ENCODE data around the gene KRT10.

The KRT10 gene

DNA sequence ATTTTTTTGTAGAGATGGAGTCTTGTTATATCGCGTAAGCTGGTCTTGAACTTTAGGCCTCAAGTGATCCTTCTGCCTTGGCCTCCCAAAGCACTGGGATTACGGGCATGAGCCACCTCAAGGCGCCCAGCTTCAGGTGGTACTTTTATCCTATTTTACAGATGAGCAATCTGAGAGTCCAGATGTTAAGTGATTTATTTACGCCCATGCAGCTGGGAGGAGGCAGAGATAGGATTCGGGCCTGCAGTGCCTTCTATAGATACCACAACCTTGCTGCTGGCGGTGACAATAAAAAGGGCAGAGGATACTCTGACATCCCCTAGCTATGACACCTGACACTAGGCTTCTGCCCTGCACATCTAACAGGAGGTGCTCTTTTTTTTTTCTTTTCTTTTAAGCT, 48.9 kb upstream of the KRT10 start:
- TF ChIP-seq KLF1 (tag by site-specific recombination; IDR thresholded peaks at IDR 0.05) (no peak), ZNF501 (tag by site-specific recombination; IDR thresholded peaks at IDR 0.05) (no peak), ZNF274 (IDR thresholded peaks at IDR 0.05; ENCODE audit: low read length) (no peak), ZNF274 (tag by site-specific recombination; IDR thresholded peaks at IDR 0.05; ENCODE audit: borderline replicate concordance) (no peak), ZNF777 (tag by site-specific recombination; IDR thresholded peaks at IDR 0.05; ENCODE audit: borderline replicate concordance) (no peak), ZBTB21 (tag by site-specific recombination; IDR thresholded peaks at IDR 0.05) (no peak), ZNF677 (tag by site-specific recombination; IDR thresholded peaks at IDR 0.05) (no peak)
- TF ChIP-seq, protein P1, sequence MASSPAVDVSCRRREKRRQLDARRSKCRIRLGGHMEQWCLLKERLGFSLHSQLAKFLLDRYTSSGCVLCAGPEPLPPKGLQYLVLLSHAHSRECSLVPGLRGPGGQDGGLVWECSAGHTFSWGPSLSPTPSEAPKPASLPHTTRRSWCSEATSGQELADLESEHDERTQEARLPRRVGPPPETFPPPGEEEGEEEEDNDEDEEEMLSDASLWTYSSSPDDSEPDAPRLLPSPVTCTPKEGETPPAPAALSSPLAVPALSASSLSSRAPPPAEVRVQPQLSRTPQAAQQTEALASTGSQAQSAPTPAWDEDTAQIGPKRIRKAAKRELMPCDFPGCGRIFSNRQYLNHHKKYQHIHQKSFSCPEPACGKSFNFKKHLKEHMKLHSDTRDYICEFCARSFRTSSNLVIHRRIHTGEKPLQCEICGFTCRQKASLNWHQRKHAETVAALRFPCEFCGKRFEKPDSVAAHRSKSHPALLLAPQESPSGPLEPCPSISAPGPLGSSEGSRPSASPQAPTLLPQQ (tag by site-specific recombination; IDR thresholded peaks at IDR 0.05), result no peak
- TF ChIP-seq, protein P2, sequence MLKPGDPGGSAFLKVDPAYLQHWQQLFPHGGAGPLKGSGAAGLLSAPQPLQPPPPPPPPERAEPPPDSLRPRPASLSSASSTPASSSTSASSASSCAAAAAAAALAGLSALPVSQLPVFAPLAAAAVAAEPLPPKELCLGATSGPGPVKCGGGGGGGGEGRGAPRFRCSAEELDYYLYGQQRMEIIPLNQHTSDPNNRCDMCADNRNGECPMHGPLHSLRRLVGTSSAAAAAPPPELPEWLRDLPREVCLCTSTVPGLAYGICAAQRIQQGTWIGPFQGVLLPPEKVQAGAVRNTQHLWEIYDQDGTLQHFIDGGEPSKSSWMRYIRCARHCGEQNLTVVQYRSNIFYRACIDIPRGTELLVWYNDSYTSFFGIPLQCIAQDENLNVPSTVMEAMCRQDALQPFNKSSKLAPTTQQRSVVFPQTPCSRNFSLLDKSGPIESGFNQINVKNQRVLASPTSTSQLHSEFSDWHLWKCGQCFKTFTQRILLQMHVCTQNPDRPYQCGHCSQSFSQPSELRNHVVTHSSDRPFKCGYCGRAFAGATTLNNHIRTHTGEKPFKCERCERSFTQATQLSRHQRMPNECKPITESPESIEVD (tag by site-specific recombination; IDR thresholded peaks at IDR 0.05), result no peak
- TF ChIP-seq, protein P3, sequence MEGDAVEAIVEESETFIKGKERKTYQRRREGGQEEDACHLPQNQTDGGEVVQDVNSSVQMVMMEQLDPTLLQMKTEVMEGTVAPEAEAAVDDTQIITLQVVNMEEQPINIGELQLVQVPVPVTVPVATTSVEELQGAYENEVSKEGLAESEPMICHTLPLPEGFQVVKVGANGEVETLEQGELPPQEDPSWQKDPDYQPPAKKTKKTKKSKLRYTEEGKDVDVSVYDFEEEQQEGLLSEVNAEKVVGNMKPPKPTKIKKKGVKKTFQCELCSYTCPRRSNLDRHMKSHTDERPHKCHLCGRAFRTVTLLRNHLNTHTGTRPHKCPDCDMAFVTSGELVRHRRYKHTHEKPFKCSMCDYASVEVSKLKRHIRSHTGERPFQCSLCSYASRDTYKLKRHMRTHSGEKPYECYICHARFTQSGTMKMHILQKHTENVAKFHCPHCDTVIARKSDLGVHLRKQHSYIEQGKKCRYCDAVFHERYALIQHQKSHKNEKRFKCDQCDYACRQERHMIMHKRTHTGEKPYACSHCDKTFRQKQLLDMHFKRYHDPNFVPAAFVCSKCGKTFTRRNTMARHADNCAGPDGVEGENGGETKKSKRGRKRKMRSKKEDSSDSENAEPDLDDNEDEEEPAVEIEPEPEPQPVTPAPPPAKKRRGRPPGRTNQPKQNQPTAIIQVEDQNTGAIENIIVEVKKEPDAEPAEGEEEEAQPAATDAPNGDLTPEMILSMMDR (tag by site-specific recombination; IDR thresholded peaks at IDR 0.05), result no peak
- H3K9me3 ChIP-seq (ENCODE audit: control insufficient read depth, insufficient read depth, low read depth, low read length), result no peaks in the 10 kb centered on the region
- no peak overlapping the region for H3K4me3 ChIP-seq (ENCODE audit: low read depth, low read length)
- H3K4me1 ChIP-seq (ENCODE audit: control insufficient read depth, insufficient read depth, low read length), result no peaks in the 10 kb centered on the region
- POLR2A ChIA-PET, result interaction anchor here (0.6 to 1.1 kb wide), 3 partner anchors 30 to 817 kb away, joined by 3 read pairs; partner anchors contain the start of gene EIF1
- CTCF ChIA-PET, result interaction anchor here (0.6 to 1.8 kb wide), 7 partner anchors 13 to 796 kb away, joined by 3 to 7 read pairs (median 3); partner anchors contain the start of gene KRT20
- no peaks in the 10 kb centered on the region for H3K36me3 ChIP-seq (ENCODE audit: control insufficient read depth in 2 of 2, insufficient read depth in 1 of 2, low read length in 2 of 2)
- H3K27ac ChIP-seq (ENCODE audit: extremely low read depth, low read depth, low read length), result no peak overlapping the region

DNA sequence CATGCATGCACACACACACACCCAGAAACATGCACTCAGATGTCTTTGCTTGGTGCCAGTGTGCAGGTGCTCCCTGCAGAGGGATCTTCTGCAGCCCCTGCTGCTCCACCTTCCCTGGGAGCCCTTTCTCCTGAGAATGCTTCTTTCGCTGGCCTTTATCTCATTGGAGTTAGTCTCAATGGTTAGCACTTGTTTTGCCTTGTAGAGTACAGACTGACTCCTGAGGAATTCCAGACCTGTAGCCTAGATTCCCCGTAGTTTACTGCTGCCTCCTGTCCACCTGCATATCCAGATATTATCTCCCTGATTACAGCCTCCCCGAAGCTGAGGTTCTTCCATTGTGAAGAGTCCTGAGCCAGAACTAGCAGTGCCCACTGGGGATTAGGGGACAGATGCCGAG, 47.7 kb upstream of the KRT10 start:
- ChIA-PET CTCF (interaction anchor here (0.6 to 1.8 kb wide), 4 partner anchors 15 to 796 kb away, joined by 3 to 6 read pairs (median 4); partner anchors contain the start of gene KRT20), POLR2A (no interaction called here)
- H3K36me3 ChIP-seq (ENCODE audit: control insufficient read depth in 2 of 2, insufficient read depth in 1 of 2, low read length in 2 of 2), result no peaks in the 10 kb centered on the region
- no peak overlapping the region for H3K4me3 ChIP-seq (ENCODE audit: low read depth, low read length)
- no peaks in the 10 kb centered on the region for H3K4me1 ChIP-seq (ENCODE audit: control insufficient read depth, insufficient read depth, low read length)
- H3K27ac ChIP-seq (ENCODE audit: extremely low read depth, low read depth, low read length), result no peak overlapping the region
- no peaks in the 10 kb centered on the region for H3K9me3 ChIP-seq (ENCODE audit: control insufficient read depth, insufficient read depth, low read depth, low read length)
- TF ChIP-seq, protein P4, sequence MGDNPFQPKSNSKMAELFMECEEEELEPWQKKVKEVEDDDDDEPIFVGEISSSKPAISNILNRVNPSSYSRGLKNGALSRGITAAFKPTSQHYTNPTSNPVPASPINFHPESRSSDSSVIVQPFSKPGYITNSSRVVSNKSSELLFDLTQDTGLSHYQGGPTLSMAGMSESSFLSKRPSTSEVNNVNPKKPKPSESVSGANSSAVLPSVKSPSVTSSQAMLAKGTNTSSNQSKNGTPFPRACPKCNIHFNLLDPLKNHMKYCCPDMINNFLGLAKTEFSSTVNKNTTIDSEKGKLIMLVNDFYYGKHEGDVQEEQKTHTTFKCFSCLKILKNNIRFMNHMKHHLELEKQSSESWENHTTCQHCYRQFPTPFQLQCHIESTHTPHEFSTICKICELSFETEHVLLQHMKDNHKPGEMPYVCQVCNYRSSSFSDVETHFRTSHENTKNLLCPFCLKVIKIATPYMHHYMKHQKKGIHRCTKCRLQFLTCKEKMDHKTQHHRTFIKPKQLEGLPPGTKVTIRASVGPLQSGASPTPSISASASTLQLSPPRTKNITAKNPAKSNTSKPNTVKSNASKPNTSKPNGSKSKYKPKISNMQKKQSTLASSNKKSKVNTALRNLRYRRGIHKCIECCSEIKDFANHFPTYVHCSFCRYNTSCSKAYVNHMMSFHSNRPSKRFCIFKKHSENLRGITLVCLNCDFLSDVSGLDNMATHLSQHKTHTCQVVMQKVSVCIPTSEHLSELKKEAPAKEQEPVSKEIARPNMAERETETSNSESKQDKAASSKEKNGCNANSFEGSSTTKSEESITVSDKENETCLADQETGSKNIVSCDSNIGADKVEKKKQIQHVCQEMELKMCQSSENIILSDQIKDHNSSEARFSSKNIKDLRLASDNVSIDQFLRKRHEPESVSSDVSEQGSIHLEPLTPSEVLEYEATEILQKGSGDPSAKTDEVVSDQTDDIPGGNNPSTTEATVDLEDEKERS (tag by site-specific recombination; IDR thresholded peaks at IDR 0.05), result no peak
- TF ChIP-seq ZNF248 (tag by site-specific recombination; IDR thresholded peaks at IDR 0.05) (no peak), GFI1B (tag by site-specific recombination; IDR thresholded peaks at IDR 0.05) (no peak), ZNF701 (tag by site-specific recombination; IDR thresholded peaks at IDR 0.05) (no peak), ZNF623 (tag by site-specific recombination; IDR thresholded peaks at IDR 0.05) (no peak), BCL11A (tag by site-specific recombination; IDR thresholded peaks at IDR 0.05; ENCODE audit: low read depth) (no peak), YY2 (tag by site-specific recombination; IDR thresholded peaks at IDR 0.05) (no peak), MYNN (tag by site-specific recombination; IDR thresholded peaks at IDR 0.05; ENCODE audit: borderline replicate concordance) (no peak), SCRT2 (tag by site-specific recombination; IDR thresholded peaks at IDR 0.05) (no peak)
- TF ChIP-seq, protein P5, sequence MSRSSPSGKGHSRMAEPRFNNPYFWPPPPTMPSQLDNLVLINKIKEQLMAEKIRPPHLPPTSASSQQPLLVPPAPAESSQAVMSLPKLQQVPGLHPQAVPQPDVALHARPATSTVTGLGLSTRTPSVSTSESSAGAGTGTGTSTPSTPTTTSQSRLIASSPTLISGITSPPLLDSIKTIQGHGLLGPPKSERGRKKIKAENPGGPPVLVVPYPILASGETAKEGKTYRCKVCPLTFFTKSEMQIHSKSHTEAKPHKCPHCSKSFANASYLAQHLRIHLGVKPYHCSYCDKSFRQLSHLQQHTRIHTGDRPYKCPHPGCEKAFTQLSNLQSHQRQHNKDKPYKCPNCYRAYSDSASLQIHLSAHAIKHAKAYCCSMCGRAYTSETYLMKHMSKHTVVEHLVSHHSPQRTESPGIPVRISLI (tag by site-specific recombination; IDR thresholded peaks at IDR 0.05), result no peak
- TF ChIP-seq, protein P6, sequence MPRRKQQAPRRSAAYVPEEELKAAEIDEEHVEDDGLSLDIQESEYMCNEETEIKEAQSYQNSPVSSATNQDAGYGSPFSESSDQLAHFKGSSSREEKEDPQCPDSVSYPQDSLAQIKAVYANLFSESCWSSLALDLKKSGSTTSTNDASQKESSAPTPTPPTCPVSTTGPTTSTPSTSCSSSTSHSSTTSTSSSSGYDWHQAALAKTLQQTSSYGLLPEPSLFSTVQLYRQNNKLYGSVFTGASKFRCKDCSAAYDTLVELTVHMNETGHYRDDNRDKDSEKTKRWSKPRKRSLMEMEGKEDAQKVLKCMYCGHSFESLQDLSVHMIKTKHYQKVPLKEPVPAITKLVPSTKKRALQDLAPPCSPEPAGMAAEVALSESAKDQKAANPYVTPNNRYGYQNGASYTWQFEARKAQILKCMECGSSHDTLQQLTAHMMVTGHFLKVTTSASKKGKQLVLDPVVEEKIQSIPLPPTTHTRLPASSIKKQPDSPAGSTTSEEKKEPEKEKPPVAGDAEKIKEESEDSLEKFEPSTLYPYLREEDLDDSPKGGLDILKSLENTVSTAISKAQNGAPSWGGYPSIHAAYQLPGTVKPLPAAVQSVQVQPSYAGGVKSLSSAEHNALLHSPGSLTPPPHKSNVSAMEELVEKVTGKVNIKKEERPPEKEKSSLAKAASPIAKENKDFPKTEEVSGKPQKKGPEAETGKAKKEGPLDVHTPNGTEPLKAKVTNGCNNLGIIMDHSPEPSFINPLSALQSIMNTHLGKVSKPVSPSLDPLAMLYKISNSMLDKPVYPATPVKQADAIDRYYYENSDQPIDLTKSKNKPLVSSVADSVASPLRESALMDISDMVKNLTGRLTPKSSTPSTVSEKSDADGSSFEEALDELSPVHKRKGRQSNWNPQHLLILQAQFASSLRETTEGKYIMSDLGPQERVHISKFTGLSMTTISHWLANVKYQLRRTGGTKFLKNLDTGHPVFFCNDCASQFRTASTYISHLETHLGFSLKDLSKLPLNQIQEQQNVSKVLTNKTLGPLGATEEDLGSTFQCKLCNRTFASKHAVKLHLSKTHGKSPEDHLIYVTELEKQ (tag by site-specific recombination; IDR thresholded peaks at IDR 0.05; ENCODE audit: borderline replicate concordance), result no peak
- TF ChIP-seq, protein P7, sequence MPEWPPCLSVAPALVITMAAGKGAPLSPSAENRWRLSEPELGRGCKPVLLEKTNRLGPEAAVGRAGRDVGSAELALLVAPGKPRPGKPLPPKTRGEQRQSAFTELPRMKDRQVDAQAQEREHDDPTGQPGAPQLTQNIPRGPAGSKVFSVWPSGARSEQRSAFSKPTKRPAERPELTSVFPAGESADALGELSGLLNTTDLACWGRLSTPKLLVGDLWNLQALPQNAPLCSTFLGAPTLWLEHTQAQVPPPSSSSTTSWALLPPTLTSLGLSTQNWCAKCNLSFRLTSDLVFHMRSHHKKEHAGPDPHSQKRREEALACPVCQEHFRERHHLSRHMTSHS (tag by site-specific recombination; IDR thresholded peaks at IDR 0.05), result no peak

Data from HEK293 (cell line).